GM23248 (cell line): ENCODE results near the gene GDPGP1. TPM values are rescaled to one million over a fixed set of nuclear protein-coding genes. Genes with fewer than 3 reads are reported as not detected.
"Not testable (repeated sequence)": the region's sequence is repeated elsewhere in the genome, so short reads cannot be mapped to it uniquely, and the experiment has no call there.

Source experiments
- DNase-seq: peaks from one replicate; pipeline ENCODE4 v3.0.0-alpha.2; 2015
- H2AFZ ChIP-seq: fragments of 200-600 bp; sonication (generic); 2 replicates; pipeline ENCODE4 v1.6.1; 2016; ENCODE audit warnings: antibody characterized with exemption
- H3F3A ChIP-seq: fragments of 200-600 bp; sonication (generic); 2 replicates; pipeline ENCODE4 v1.6.1; 2016; ENCODE audit warnings: mild to moderate bottlenecking, antibody characterized with exemption, mixed run types; ENCODE audit not compliant: insufficient read depth
- H3K27ac ChIP-seq: fragments of 200-600 bp; sonication (generic); 2 replicates; pipeline ENCODE4 v1.5.1; 2016; ENCODE audit warnings: mild to moderate bottlenecking
- H3K27me3 ChIP-seq: fragments of 200-600 bp; sonication (generic); replicated peaks from 2 replicates; pipeline ENCODE4 v1.6.1; 2016; ENCODE audit warnings: mild to moderate bottlenecking; ENCODE audit not compliant: insufficient read depth
- H3K36me3 ChIP-seq: fragments of 200-600 bp; sonication (generic); 2 replicates; pipeline ENCODE4 v1.6.1; 2016; ENCODE audit warnings: low read depth, mild to moderate bottlenecking
- H3K4me1 ChIP-seq: fragments of 200-600 bp; sonication (generic); 2 replicates; pipeline ENCODE4 v1.6.1; 2016; ENCODE audit warnings: mild to moderate bottlenecking; ENCODE audit not compliant: insufficient read depth
- H3K4me2 ChIP-seq: fragments of 200-600 bp; sonication (generic); one replicate; pipeline ENCODE4 v1.6.1; 2016; ENCODE audit warnings: mild to moderate bottlenecking; ENCODE audit not compliant: unreplicated experiment
- H3K4me3 ChIP-seq: fragments of 200-600 bp; sonication (generic); 2 replicates; pipeline ENCODE4 v1.5.1; 2016; ENCODE audit warnings: mild to moderate bottlenecking
- H3K79me2 ChIP-seq: fragments of 200-600 bp; sonication (generic); 2 replicates; pipeline ENCODE4 v1.6.1; 2016; ENCODE audit warnings: mild to moderate bottlenecking; ENCODE audit not compliant: insufficient read depth
- H3K9ac ChIP-seq: fragments of 200-600 bp; sonication (generic); 2 replicates; pipeline ENCODE4 v1.6.1; 2016; ENCODE audit warnings: mild to moderate bottlenecking
- H3K9me2 ChIP-seq: fragments of 200-600 bp; sonication (generic); 2 replicates; pipeline ENCODE4 v1.6.1; 2016; ENCODE audit warnings: mixed run types, mild to moderate bottlenecking, moderate library complexity; ENCODE audit not compliant: insufficient read depth
- H3K9me3 ChIP-seq: fragments of 200-600 bp; sonication (generic); one replicate; pipeline ENCODE4 v1.6.1; 2017; ENCODE audit warnings: low read depth
- H4K20me1 ChIP-seq: fragments of 200-600 bp; sonication (generic); 2 replicates; pipeline ENCODE4 v1.6.0; 2016; ENCODE audit not compliant: insufficient read depth
- EZH2 ChIP-seq: fragments of 200-600 bp; sonication (generic); IDR thresholded peaks from 2 replicates; pipeline ENCODE4 v1.6.1; 2018; ENCODE audit warnings: antibody characterized with exemption, mild to moderate bottlenecking; ENCODE audit not compliant: insufficient read depth, poor library complexity, severe bottlenecking
- EZH2phosphoT487 ChIP-seq: fragments of 200-600 bp; sonication (generic); IDR thresholded peaks from 2 replicates; pipeline ENCODE4 v1.6.1; 2018; ENCODE audit warnings: antibody characterized with exemption, moderate library complexity, mild to moderate bottlenecking, low read depth; ENCODE audit not compliant: insufficient read depth
- WGBS, 2 experiments: methylation state at CpG; one replicate each; pipeline ENCODE4 v1.1.6; 2015 to 2017; ENCODE audit warnings: low lambda C conversion rate in 2 of 2, low coverage in 1 of 2; ENCODE audit errors: missing lambda C conversion rate in 2 of 2; 5-methylcytosine and 5-hydroxymethylcytosine counted together
- in situ Hi-C: fragments of 300-500 bp; cut with MboI; formaldehyde crosslinking; loops from 2 replicates; pipeline ENCODE4 v1.15.0; 2020
- polyA plus RNA-seq: library from polyadenylated mRNA; unstranded; fragments of >200 nt; fragmentation: Nextera tagmentation; extraction: Ambion mirVana; gene quantifications from 2 replicates; pipeline ENCODE4 v1.2.1, GENCODE V29; 2016
- total RNA-seq: library from RNA; depleted of rRNA; stranded (reverse); fragments of >200 nt; shearing (Covaris generic); gene quantifications from 2 replicates; pipeline ENCODE4 v1.2.3, GENCODE V29; 2014

Gene GDPGP1
- total and polyA plus RNA-seq, 2 experiments from 2014 or later: 1.3 to 9.0 TPM

GRCh38 chr15:90270502-90271150, 36.6 kb downstream of the GDPGP1 start:
- no peak for DNase-seq
- H3K9ac ChIP-seq: no peak overlapping the region
- H4K20me1 ChIP-seq: no peaks in the 10 kb centered on the region; the same call in 1 of the 2 replicates
- no peaks in the 10 kb centered on the region for H3K9me3 ChIP-seq
- peaks cover 19% of the 10 kb centered on the region for H3K4me1 ChIP-seq
- H3K9me2 ChIP-seq: no peaks in the 10 kb centered on the region
- WGBS, 2 experiments: 92 to 94% methylated on average over 10 of the region's 10 CpGs
- in situ Hi-C loops: no loop called here
- H3K4me3 ChIP-seq: no peak overlapping the region
- H3K27ac ChIP-seq: no peak overlapping the region
- 0 out of 2 replicates have a peak, but pooled peaks cover 4% of the 10 kb centered on the region for H3F3A ChIP-seq
- no peaks in the 10 kb centered on the region for H3K27me3 ChIP-seq
- TF ChIP-seq EZH2phosphoT487: no peak
- TF ChIP-seq EZH2: no peak
- H3K4me2 ChIP-seq: no peak overlapping the region
- no peak overlapping the region for H2AFZ ChIP-seq
- peaks cover 16% of the 10 kb centered on the region; the same call in 1 of the 2 replicates for H3K36me3 ChIP-seq
- peaks cover 90% of the 10 kb centered on the region for H3K79me2 ChIP-seq

DNA sequence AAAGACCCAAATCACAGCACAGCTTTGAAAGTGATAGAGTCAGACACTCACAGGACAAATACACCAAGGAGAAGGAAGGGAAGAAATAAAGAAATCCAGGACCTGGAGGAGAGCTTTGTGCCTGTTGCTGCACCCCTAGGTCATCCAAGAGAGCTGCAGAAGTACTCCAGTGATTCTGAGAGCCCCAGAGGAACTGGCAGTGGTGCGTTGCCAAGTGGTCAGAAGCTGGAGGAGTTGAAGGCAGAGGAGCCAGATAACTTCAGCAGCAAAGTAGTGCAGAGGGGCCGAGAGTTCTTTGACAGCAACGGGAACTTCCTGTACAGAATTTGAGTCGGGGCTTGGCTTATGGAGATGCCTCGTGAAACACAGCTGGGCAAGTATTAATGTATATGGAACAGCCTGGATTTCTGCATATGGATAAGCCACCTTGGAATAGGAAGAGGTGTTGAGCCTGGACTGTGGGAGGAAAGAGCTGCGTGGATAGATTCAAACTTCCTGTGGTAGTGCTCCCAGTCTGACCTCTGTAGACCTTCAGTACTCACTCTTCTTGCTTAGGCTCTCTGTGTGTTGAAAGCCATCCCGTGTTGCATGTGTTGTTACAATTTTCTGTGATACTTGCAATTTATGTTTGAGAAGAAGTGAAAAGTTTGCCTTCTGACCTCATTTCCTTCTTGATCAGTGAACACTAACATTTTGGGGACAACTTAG, 37.6 kb downstream of the GDPGP1 start:
- Histone ChIP-seq H3K4me2 (no peak overlapping the region), H3K9me2 (no peaks in the 10 kb centered on the region), H3K9ac (no peak overlapping the region), H3K9me3 (no peaks in the 10 kb centered on the region), H3K4me3 (no peak overlapping the region), H3K36me3 (peaks cover 16% of the 10 kb centered on the region; the same call in 1 of the 2 replicates), H2AFZ (no peak overlapping the region), H4K20me1 (no peaks in the 10 kb centered on the region; the same call in 1 of the 2 replicates), H3F3A (no peaks in the 10 kb centered on the region), H3K4me1 (peaks cover 19% of the 10 kb centered on the region), H3K79me2 (peaks cover 81% of the 10 kb centered on the region), H3K27ac (no peak overlapping the region), H3K27me3 (no peaks in the 10 kb centered on the region)
- in situ Hi-C loops: no loop called here
- 84 to 89% methylated on average over 7 of the region's 7 CpGs for WGBS, 2 experiments
- no peak for TF ChIP-seq EZH2phosphoT487
- no peak for TF ChIP-seq EZH2
- DNase-seq: no peak

DNA sequence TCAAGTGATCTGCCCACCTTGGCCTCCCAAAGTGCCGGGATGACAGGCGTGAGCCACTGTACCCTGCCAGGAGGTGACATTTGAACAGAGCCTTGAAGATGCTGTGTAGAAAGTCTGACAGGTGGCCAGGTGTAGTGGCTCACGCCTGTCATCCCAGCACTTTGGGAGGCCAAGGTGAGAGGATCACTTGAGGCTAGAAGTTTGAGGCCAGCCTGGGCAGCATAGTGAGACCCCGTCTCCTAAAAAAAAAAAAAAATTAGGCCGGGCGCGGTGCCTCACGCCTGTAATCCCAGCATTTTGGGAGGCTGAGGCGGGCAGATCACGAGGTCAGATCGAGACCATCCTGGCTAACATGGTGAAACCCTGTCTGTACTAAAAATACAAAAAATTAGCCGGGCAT, 44.5 kb downstream of the GDPGP1 start:
- H3K9me2 ChIP-seq, H3F3A ChIP-seq, H3K27ac ChIP-seq, H3K36me3 ChIP-seq, H2AFZ ChIP-seq, H3K4me1 ChIP-seq, H3K27me3 ChIP-seq, H3K9me3 ChIP-seq, DNase-seq, H3K4me3 ChIP-seq, H3K4me2 ChIP-seq, in situ Hi-C loops, H4K20me1 ChIP-seq, H3K9ac ChIP-seq: not testable (repeated sequence)
- peaks cover 12% of the 10 kb centered on the region for H3K79me2 ChIP-seq
- WGBS, 2 experiments: 98 to 100% methylated on average over 5 to 12 of the region's 12 CpGs

DNA sequence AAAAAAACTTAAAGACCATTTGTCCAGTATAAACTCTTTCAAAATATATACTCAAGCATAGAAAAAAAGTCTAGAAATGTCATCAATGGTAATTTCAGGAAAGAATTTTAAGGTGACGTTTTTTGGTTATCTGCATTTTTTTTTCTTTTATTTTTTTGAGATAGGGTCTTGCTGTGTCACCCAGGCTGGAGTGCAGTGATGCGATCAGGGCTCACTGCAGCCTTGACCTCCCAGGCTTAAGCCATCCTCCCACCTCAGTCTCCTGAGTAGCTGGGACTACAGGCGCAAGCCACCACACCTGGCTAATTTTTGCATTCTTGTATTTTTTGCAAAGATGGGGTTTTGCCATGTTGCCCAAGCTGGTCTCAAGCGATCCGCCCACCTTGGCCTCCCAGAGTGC, 46.7 kb downstream of the GDPGP1 start:
- H4K20me1 ChIP-seq, H3K27ac ChIP-seq, H3F3A ChIP-seq, H3K36me3 ChIP-seq, H2AFZ ChIP-seq, H3K9ac ChIP-seq, DNase-seq, H3K4me2 ChIP-seq, H3K4me3 ChIP-seq, in situ Hi-C loops, H3K4me1 ChIP-seq, H3K27me3 ChIP-seq, H3K9me3 ChIP-seq, H3K79me2 ChIP-seq, H3K9me2 ChIP-seq: not testable (repeated sequence)
- 93 to 94% methylated on average over 5 of the region's 5 CpGs for WGBS, 2 experiments

GRCh38 chr15:90281637-90282036, 47.6 kb downstream of the GDPGP1 start:
- H3K9ac ChIP-seq, H3K4me3 ChIP-seq, H3F3A ChIP-seq, H3K4me1 ChIP-seq, H3K9me3 ChIP-seq, H4K20me1 ChIP-seq, H3K79me2 ChIP-seq, H3K27ac ChIP-seq, H2AFZ ChIP-seq, H3K4me2 ChIP-seq, H3K27me3 ChIP-seq, H3K36me3 ChIP-seq, H3K9me2 ChIP-seq, DNase-seq, in situ Hi-C loops: not testable (repeated sequence)
- 87 to 89% methylated on average over 6 of the region's 6 CpGs for WGBS, 2 experiments
